HUES6 (cell line): ENCODE results near the gene SETD2.

Experiments used
- H3K27ac ChIP-seq: 2 replicates; pipeline ENCODE4 v1.7.0; 2013; ENCODE audit warnings: low read depth, mild to moderate bottlenecking, low read length, inconsistent platforms
- H3K27me3 ChIP-seq: 2 replicates; pipeline ENCODE4 v1.6.1; 2013; ENCODE audit warnings: low read length; ENCODE audit not compliant: control insufficient read depth, insufficient read depth
- H3K36me3 ChIP-seq: 2 replicates; pipeline ENCODE4 v1.6.1; 2013; ENCODE audit warnings: low read length; ENCODE audit not compliant: control insufficient read depth, insufficient read depth
- H3K4me1 ChIP-seq: 2 replicates; pipeline ENCODE4 v1.6.1; 2013; ENCODE audit warnings: low read length; ENCODE audit not compliant: control insufficient read depth, insufficient read depth
- H3K4me3 ChIP-seq: 2 replicates; pipeline ENCODE4 v1.5.1; 2013; ENCODE audit warnings: low read depth, low read length
- H3K9ac ChIP-seq: one replicate; pipeline ENCODE4 v1.6.1; 2013; ENCODE audit warnings: mild to moderate bottlenecking, low read length
- H3K9me3 ChIP-seq: 2 replicates; pipeline ENCODE4 v1.6.1; 2013; ENCODE audit warnings: low read depth, low read length; ENCODE audit not compliant: control insufficient read depth, insufficient read depth

The SETD2 gene

GRCh38 chr3:46987743-46988401 lies 176.0 kb downstream of the SETD2 start:
- H3K4me3 ChIP-seq: peak overlapping the region; percentile 30

DNA sequence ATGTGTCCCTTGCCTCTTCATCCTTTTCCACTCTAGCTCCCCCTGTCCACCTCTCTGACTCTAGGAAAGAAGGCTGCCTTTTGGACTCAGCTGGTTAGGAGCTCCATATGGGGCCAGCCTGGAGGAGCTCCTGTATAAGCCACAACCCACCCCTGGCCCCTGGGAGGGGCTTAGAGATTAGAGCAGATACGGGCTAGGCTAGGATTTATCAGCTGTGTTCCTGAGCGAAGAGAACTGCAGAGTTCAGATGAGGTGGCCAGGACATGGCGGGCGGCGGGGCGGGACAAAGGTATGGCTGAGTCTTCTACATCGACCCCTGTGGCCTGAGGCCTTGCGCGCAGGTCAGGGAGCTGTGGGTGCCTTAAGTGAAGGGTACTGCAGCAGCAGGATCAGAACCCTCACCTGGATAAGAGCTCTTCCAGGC lies 176.6 kb downstream of the SETD2 start:
- Histone ChIP-seq H3K9ac (peak overlapping the region; percentile 37), H3K36me3 (peaks cover 27% of the 10 kb centered on the region), H3K4me1 (peaks cover 41% of the 10 kb centered on the region), H3K4me3 (peak overlapping the region; percentile 30; the same call in 1 of the 2 replicates), H3K27me3 (no peaks in the 10 kb centered on the region), H3K9me3 (no peaks in the 10 kb centered on the region), H3K27ac (peak overlapping the region; percentile 79; the same call in 1 of the 2 replicates)

More at GRCh38 chr3:46987743-46988401, 176.0 kb downstream of the SETD2 start:
- Histone ChIP-seq H3K27me3 (no peaks in the 10 kb centered on the region), H3K4me1 (peaks cover 36% of the 10 kb centered on the region), H3K9ac (peak overlapping the region; percentile 69), H3K27ac (peak overlapping the region; percentile 79), H3K9me3 (no peaks in the 10 kb centered on the region), H3K36me3 (peaks cover 32% of the 10 kb centered on the region)

DNA sequence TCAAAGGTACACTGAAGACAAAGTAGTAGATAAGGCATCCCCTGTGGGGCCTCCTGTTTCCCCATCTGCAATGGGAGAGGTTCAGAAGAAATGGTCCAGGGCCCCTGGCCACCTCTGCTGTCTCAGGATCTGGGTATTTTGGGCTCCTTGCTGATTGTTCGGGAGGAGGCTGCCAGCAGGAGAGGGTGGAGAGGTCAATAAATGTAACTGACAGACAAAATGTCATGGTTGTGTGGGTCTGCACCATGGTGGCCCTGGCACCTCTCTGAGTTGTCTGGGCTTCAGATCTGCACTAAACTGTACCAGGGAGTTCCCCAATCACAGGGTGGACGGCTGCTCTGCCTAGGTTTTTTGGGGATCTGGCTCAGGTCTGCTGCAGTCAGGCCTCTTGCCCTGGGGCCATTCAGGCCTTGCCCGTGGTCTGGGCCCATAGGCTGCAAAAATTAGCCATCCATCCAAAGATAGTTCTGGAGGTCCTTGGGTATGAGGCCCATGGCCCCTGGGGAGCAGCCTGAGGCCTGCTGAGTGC lies 177.1 kb downstream of the SETD2 start:
- Histone ChIP-seq H3K9ac (no peak overlapping the region), H3K9me3 (no peaks in the 10 kb centered on the region), H3K4me1 (peaks cover 44% of the 10 kb centered on the region), H3K4me3 (no peak overlapping the region), H3K27me3 (no peaks in the 10 kb centered on the region), H3K27ac (no peak overlapping the region), H3K36me3 (peaks cover 23% of the 10 kb centered on the region)

GRCh38 chr3:46986055-46986730 lies 177.7 kb downstream of the SETD2 start:
- Histone ChIP-seq H3K27ac (no peak overlapping the region), H3K4me1 (peaks cover 50% of the 10 kb centered on the region), H3K36me3 (peaks cover 16% of the 10 kb centered on the region)

DNA sequence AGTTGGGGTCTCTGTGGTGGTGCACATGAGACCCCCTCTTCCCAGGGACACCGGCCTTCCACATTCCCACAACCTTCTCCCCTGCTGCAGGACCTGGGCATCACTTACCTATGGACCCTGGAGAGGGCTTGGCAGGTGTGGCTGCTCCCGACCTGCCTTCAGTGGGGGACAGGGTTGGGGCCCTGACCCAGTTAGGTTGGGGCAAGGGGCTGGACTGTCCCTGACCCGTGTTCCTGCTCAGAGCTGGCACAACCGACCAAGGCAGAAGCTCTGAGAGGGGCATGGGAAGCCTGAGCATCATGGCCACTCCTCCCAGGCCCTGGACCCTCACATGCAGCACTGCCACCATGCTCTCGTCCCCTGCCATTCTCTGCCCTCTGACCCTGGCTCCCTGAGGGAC lies 178.3 kb downstream of the SETD2 start:
- Histone ChIP-seq H3K4me3 (no peak overlapping the region), H3K27me3 (peaks cover 3% of the 10 kb centered on the region; the same call in 1 of the 2 replicates), H3K4me1 (peaks cover 53% of the 10 kb centered on the region), H3K9me3 (no peaks in the 10 kb centered on the region), H3K36me3 (peaks cover 13% of the 10 kb centered on the region; the same call in 1 of the 2 replicates), H3K27ac (no peak overlapping the region), H3K9ac (no peak overlapping the region)

More at GRCh38 chr3:46986055-46986730, 177.7 kb downstream of the SETD2 start:
- H3K9me3 ChIP-seq: no peaks in the 10 kb centered on the region
- no peaks in the 10 kb centered on the region for H3K27me3 ChIP-seq
- no peak overlapping the region for H3K9ac ChIP-seq
- H3K4me3 ChIP-seq: no peak overlapping the region

- peaks cover 7% of the 10 kb centered on the region; the same call in 1 of the 2 replicates for H3K36me3 ChIP-seq
- no peaks in the 10 kb centered on the region for H3K9me3 ChIP-seq
- H3K4me1 ChIP-seq: peaks cover 54% of the 10 kb centered on the region
- H3K4me3 ChIP-seq: no peak overlapping the region
- peaks cover 9% of the 10 kb centered on the region; the same call in 1 of the 2 replicates for H3K27me3 ChIP-seq
- no peak overlapping the region for H3K27ac ChIP-seq
- H3K9ac ChIP-seq: no peak overlapping the region
Observed at GRCh38 chr3:46984591-46985459, 179.1 kb downstream of the SETD2 start.

DNA sequence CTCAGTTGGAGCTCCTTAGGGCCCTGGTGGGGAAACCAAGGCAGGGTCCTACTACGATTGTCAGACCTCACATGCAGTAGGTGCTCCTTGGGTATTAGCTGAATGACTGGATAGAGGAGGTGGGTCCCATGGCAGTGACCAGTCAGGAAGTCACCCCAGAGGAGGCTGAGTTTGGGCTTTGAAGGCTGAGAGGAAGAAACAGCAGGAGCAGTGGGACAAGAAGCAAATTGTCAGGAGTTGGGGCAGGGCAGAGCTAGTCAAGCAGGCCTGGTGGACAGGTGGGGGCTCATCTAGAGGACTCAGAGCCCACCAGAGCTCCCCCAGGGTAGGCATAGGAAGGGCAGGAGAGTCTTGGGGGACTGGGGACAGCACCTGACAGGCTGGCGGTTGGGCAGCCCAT lies 181.4 kb downstream of the SETD2 start:
- Histone ChIP-seq H3K36me3 (no peaks in the 10 kb centered on the region), H3K27me3 (peaks cover 9% of the 10 kb centered on the region; the same call in 1 of the 2 replicates), H3K4me3 (no peak overlapping the region), H3K9me3 (no peaks in the 10 kb centered on the region), H3K4me1 (peaks cover 37% of the 10 kb centered on the region), H3K27ac (no peak overlapping the region), H3K9ac (no peak overlapping the region)

DNA sequence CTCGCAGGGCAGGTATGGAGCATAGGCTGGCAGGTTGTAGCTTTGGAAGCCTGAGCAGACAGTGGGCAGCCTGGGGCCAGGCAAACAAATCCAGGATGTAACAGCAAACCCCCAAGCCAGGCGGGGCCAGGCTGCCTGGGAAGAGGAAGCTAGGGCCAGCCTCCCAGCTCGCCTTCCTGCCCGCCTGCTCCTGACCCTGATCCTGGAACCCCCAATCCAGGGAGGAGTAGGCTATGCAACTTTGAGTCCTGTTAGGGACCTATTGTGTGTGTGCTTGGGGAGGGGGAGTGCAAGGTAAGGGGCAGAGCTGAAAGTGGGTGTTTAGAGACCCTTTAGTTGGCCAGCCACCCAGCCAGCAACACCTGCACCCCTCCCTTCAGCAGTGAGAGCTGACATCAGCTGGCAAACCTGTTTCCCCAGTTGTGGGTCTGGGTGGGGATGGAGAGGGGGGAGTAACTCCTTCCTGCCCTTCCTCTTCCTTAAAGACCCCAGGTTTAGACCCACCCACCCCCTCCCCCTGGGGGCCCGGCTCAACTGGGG lies 181.9 kb downstream of the SETD2 start:
- Histone ChIP-seq H3K27me3 (peaks cover 9% of the 10 kb centered on the region; the same call in 1 of the 2 replicates), H3K27ac (no peak overlapping the region), H3K4me3 (peak overlapping the region; percentile 10; the same call in 1 of the 2 replicates), H3K9ac (no peak overlapping the region), H3K36me3 (no peaks in the 10 kb centered on the region), H3K4me1 (peaks cover 35% of the 10 kb centered on the region), H3K9me3 (no peaks in the 10 kb centered on the region)

GRCh38 chr3:46979958-46980497 lies 183.9 kb downstream of the SETD2 start:
- Histone ChIP-seq H3K27me3 (peaks cover 9% of the 10 kb centered on the region; the same call in 1 of the 2 replicates), H3K4me1 (peaks cover 27% of the 10 kb centered on the region), H3K9me3 (no peaks in the 10 kb centered on the region), H3K27ac (no peak overlapping the region), H3K36me3 (no peaks in the 10 kb centered on the region), H3K9ac (peak overlapping the region; percentile 32), H3K4me3 (peak overlapping the region; percentile 80)
